ENCODE results near the gene SIL1. TPM values are rescaled to one million over a fixed set of nuclear protein-coding genes. Genes with fewer than 3 reads are reported as not detected.

Gene SIL1
- polyA plus RNA-seq, 1 donor (not counting 4 experiments of a cell fraction or from before 2014, with no cell fraction given): 45.4 TPM

DNA sequence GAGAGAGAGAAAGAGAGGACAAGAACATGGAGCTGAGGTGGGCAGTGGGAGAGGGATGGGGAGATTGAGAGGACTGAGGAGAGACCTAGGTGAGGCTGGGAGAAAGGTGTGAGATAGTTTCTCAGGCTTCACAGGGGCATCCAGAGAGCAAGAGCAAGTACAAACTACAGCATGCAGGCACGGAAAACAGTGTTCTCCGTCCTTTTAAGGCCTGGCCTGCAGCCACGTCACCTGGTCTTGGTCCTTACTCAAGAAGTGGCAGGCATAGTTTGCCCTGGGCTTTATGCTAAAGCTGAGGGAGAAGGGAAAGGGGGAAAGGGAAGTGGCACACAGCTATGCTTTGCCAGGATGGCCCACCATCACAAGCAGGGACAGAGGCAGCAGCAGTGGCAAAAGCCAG, 65.7 kb downstream of the SIL1 start:
- H3K4me1 ChIP-seq (ENCODE audit: control insufficient read depth, extremely low read depth, insufficient read depth, low read length): no peaks in the 10 kb centered on the region
- no peaks in the 10 kb centered on the region for H3K9me3 ChIP-seq (ENCODE audit: control insufficient read depth, low read depth, low read length)
- H3K4me3 ChIP-seq (ENCODE audit: control insufficient read depth in 2 of 3, extremely low read depth in 1 of 3, insufficient read depth in 2 of 3, low read depth in 1 of 3, low read length in 3 of 3): no peak overlapping the region
- H3K4me2 ChIP-seq (ENCODE audit: control insufficient read depth, extremely low read depth, insufficient read depth, low read depth, low read length): no peak overlapping the region
- DNase-seq (ENCODE audit: low read depth, low spot score) (no peak), FAIRE-seq (no peak)
- TF ChIP-seq EZH2 (IDR thresholded peaks at IDR 0.05; ENCODE audit: low read length): no peak
- TF ChIP-seq, protein P1, sequence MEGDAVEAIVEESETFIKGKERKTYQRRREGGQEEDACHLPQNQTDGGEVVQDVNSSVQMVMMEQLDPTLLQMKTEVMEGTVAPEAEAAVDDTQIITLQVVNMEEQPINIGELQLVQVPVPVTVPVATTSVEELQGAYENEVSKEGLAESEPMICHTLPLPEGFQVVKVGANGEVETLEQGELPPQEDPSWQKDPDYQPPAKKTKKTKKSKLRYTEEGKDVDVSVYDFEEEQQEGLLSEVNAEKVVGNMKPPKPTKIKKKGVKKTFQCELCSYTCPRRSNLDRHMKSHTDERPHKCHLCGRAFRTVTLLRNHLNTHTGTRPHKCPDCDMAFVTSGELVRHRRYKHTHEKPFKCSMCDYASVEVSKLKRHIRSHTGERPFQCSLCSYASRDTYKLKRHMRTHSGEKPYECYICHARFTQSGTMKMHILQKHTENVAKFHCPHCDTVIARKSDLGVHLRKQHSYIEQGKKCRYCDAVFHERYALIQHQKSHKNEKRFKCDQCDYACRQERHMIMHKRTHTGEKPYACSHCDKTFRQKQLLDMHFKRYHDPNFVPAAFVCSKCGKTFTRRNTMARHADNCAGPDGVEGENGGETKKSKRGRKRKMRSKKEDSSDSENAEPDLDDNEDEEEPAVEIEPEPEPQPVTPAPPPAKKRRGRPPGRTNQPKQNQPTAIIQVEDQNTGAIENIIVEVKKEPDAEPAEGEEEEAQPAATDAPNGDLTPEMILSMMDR (optimal IDR thresholded peaks at IDR 0.05 in 1 of 3, IDR thresholded peaks at IDR 0.05 in 1 of 3, conservative IDR thresholded peaks at IDR 0.05 in 1 of 3; ENCODE audit: extremely low read depth in 1 of 3, insufficient read depth in 2 of 3, low read length in 3 of 3): no peak
- no peaks in the 10 kb centered on the region for H3K9me1 ChIP-seq (ENCODE audit: control insufficient read depth, extremely low read depth, insufficient read depth, low read length)
- H3K79me2 ChIP-seq (ENCODE audit: control insufficient read depth, insufficient read depth, low read length): peaks cover 3% of the 10 kb centered on the region
- no peak overlapping the region for H3K27ac ChIP-seq (ENCODE audit: control insufficient read depth, insufficient read depth, low read length)
- no peaks in the 10 kb centered on the region for H3K27me3 ChIP-seq (ENCODE audit: control insufficient read depth, extremely low read depth, insufficient read depth, low read length)
- no peak overlapping the region for H2AFZ ChIP-seq (ENCODE audit: control insufficient read depth, low read length)
- no peak overlapping the region for H3K9ac ChIP-seq (ENCODE audit: control insufficient read depth, extremely low read depth, insufficient read depth, low read length)
- H4K20me1 ChIP-seq (ENCODE audit: control insufficient read depth, extremely low read depth, insufficient read depth, low read length): no peaks in the 10 kb centered on the region
- peaks cover 0 to 2% of the 10 kb centered on the region in 2 experiments for H3K36me3 ChIP-seq (ENCODE audit: control insufficient read depth in 2 of 2, extremely low read depth in 1 of 2, insufficient read depth in 2 of 2, low read length in 2 of 2)
- dilution Hi-C loops (cut with MboI; ENCODE audit: extremely low pct_ligation_motif_present, low sequenced_read_pairs): no loop called here

GRCh38 chr5:139131921-139132432, 66.2 kb downstream of the SIL1 start:
- no peaks in the 10 kb centered on the region for H4K20me1 ChIP-seq (ENCODE audit: control insufficient read depth, extremely low read depth, insufficient read depth, low read length)
- DNase-seq (ENCODE audit: low read depth, low spot score): no peak
- H3K4me3 ChIP-seq (ENCODE audit: control insufficient read depth in 2 of 3, extremely low read depth in 1 of 3, insufficient read depth in 2 of 3, low read depth in 1 of 3, low read length in 3 of 3): no peak overlapping the region
- no peak overlapping the region for H3K4me2 ChIP-seq (ENCODE audit: control insufficient read depth, extremely low read depth, insufficient read depth, low read depth, low read length)
- no peaks in the 10 kb centered on the region for H3K9me1 ChIP-seq (ENCODE audit: control insufficient read depth, extremely low read depth, insufficient read depth, low read length)
- no peaks in the 10 kb centered on the region for H3K9me3 ChIP-seq (ENCODE audit: control insufficient read depth, low read depth, low read length)
- no peak overlapping the region for H3K27ac ChIP-seq (ENCODE audit: control insufficient read depth, insufficient read depth, low read length)
- no peaks in the 10 kb centered on the region for H3K27me3 ChIP-seq (ENCODE audit: control insufficient read depth, extremely low read depth, insufficient read depth, low read length)
- H2AFZ ChIP-seq (ENCODE audit: control insufficient read depth, low read length): no peak overlapping the region
- TF ChIP-seq, protein P1 (optimal IDR thresholded peaks at IDR 0.05 in 1 of 3, IDR thresholded peaks at IDR 0.05 in 1 of 3, conservative IDR thresholded peaks at IDR 0.05 in 1 of 3; ENCODE audit: extremely low read depth in 1 of 3, insufficient read depth in 2 of 3, low read length in 3 of 3): no peak
- TF ChIP-seq EZH2 (IDR thresholded peaks at IDR 0.05; ENCODE audit: low read length): no peak
- dilution Hi-C loops (cut with MboI; ENCODE audit: extremely low pct_ligation_motif_present, low sequenced_read_pairs): no loop called here
- H3K36me3 ChIP-seq (ENCODE audit: control insufficient read depth in 2 of 2, extremely low read depth in 1 of 2, insufficient read depth in 2 of 2, low read length in 2 of 2): peaks cover 2% of the 10 kb centered on the region in 2 experiments
- no peak for FAIRE-seq
- H3K9ac ChIP-seq (ENCODE audit: control insufficient read depth, extremely low read depth, insufficient read depth, low read length): no peak overlapping the region
- H3K79me2 ChIP-seq (ENCODE audit: control insufficient read depth, insufficient read depth, low read length): peaks cover 3% of the 10 kb centered on the region
- no peaks in the 10 kb centered on the region for H3K4me1 ChIP-seq (ENCODE audit: control insufficient read depth, extremely low read depth, insufficient read depth, low read length)
